Activated T-cell treated with anti-CD3 and anti-CD28 coated beads, Interleukin-2, amount 50 U/mL, for 72 hours (primary cell): ENCODE data around the gene ABLIM1. TPM values are rescaled to one million over a fixed set of nuclear protein-coding genes. Genes with fewer than 3 reads are reported as not detected.

ENCODE experiments used
- ATAC-seq, 2 donors: fragments of 150-1000 bp; cut with Tn5 transposase; replicated peaks in 1 of 2; 2 replicates each; pipeline ENCODE4 v1.10.0; 2021; ENCODE audit warnings: moderate library complexity in 2 of 2, mild to moderate bottlenecking in 1 of 2
- DNase-seq, 2 donors: peaks; one replicate each; pipeline ENCODE4 v3.0.0; 2021 to 2022; ENCODE audit warnings: mixed read lengths in 1 of 2
- H3K27ac Mint-ChIP-seq: one replicate; pipeline ENCODE4 v1.8.0; 2022; ENCODE audit warnings: mild to moderate bottlenecking, moderate library complexity, mixed read lengths
- H3K27me3 Mint-ChIP-seq: one replicate; pipeline ENCODE4 v1.8.0; 2022; ENCODE audit warnings: low read depth, mixed read lengths
- H3K36me3 Mint-ChIP-seq, 2 donors: one replicate each; pipeline ENCODE4 v1.8.0; 2022; ENCODE audit warnings: mixed read lengths in 2 of 2, mild to moderate bottlenecking in 1 of 2; ENCODE audit not compliant: insufficient read depth in 2 of 2
- H3K4me1 Mint-ChIP-seq: one replicate; pipeline ENCODE4 v1.8.0; 2022; ENCODE audit warnings: low read depth, mixed read lengths
- H3K4me3 Mint-ChIP-seq, 2 donors: one replicate each; pipeline ENCODE4 v1.8.0; 2022; ENCODE audit warnings: mild to moderate bottlenecking in 2 of 2, mixed read lengths in 2 of 2, moderate library complexity in 2 of 2
- H3K9me3 Mint-ChIP-seq, 2 donors: one replicate each; pipeline ENCODE4 v1.8.0; 2022; ENCODE audit warnings: mixed read lengths in 2 of 2
- total RNA-seq, 2 donors: library from RNA; stranded (reverse); gene quantifications; one replicate each; pipeline ENCODE4 v1.2.3, GENCODE V29; 2022

ABLIM1 gene
- total RNA-seq, 2 donors from 2014 or later, result 186 to 219 TPM

GRCh38 chr10:114515298-114515914 is 142.7 kb downstream of the ABLIM1 start:
- ATAC-seq, result peak in 1 of 2 donors; percentile 30
- no peak for DNase-seq
- H3K36me3 Mint-ChIP-seq, result peaks cover 3 to 10% of the 10 kb centered on the region in 2 donors
- no peaks in the 10 kb centered on the region for H3K27me3 Mint-ChIP-seq
- no peaks in the 10 kb centered on the region for H3K9me3 Mint-ChIP-seq
- H3K4me3 Mint-ChIP-seq, result peak overlapping the region; percentile 70 to 72
- peaks cover 98% of the 10 kb centered on the region for H3K4me1 Mint-ChIP-seq
- H3K27ac Mint-ChIP-seq, result peak overlapping the region; percentile 57

GRCh38 chr10:114513381-114513792 is 144.7 kb downstream of the ABLIM1 start:
- Mint-ChIP-seq H3K9me3 (peaks cover 0 to 3% of the 10 kb centered on the region in 2 donors), H3K36me3 (peaks cover 8 to 17% of the 10 kb centered on the region in 2 donors), H3K27ac (peak overlapping the region; percentile 66), H3K4me3 (peak overlapping the region; percentile 72 to 85), H3K4me1 (peaks cover 95% of the 10 kb centered on the region), H3K27me3 (no peaks in the 10 kb centered on the region)
- no peak for DNase-seq
- no peak for ATAC-seq

GRCh38 chr10:114511881-114512280 is 146.2 kb downstream of the ABLIM1 start:
- H3K27me3 Mint-ChIP-seq, result no peaks in the 10 kb centered on the region
- peak overlapping the region; percentile 21 for H3K27ac Mint-ChIP-seq
- peaks cover 92% of the 10 kb centered on the region for H3K4me1 Mint-ChIP-seq
- ATAC-seq, result no peak
- no peak for DNase-seq
- H3K36me3 Mint-ChIP-seq, result peaks cover 5 to 14% of the 10 kb centered on the region in 2 donors
- peaks cover 0 to 3% of the 10 kb centered on the region in 2 donors for H3K9me3 Mint-ChIP-seq
- H3K4me3 Mint-ChIP-seq, result peak overlapping the region; percentile 72 to 85

- ATAC-seq, result no peak
- Mint-ChIP-seq H3K36me3 (peaks cover 5 to 14% of the 10 kb centered on the region in 2 donors), H3K27ac (no peak overlapping the region), H3K4me3 (no peak overlapping the region), H3K4me1 (peaks cover 92% of the 10 kb centered on the region), H3K9me3 (peaks cover 0 to 3% of the 10 kb centered on the region in 2 donors), H3K27me3 (no peaks in the 10 kb centered on the region)
- DNase-seq, result no peak
Measured at GRCh38 chr10:114508376-114508775, 149.7 kb downstream of the ABLIM1 start.

GRCh38 chr10:114507449-114507848 is 150.6 kb downstream of the ABLIM1 start:
- Mint-ChIP-seq H3K9me3 (peaks cover 0 to 3% of the 10 kb centered on the region in 2 donors), H3K4me1 (peaks cover 92% of the 10 kb centered on the region)
- ATAC-seq, result peak; percentile 16 to 36

GRCh38 chr10:114506871-114507385 is 151.1 kb downstream of the ABLIM1 start:
- H3K27me3 Mint-ChIP-seq, result no peaks in the 10 kb centered on the region
- ATAC-seq (no peak), DNase-seq (no peak)
- peaks cover 8 to 17% of the 10 kb centered on the region in 2 donors for H3K36me3 Mint-ChIP-seq
- peaks cover 0 to 3% of the 10 kb centered on the region in 2 donors for H3K9me3 Mint-ChIP-seq
- H3K27ac Mint-ChIP-seq, result peak overlapping the region; percentile 20
- H3K4me1 Mint-ChIP-seq, result peaks cover 90% of the 10 kb centered on the region
- peak overlapping the region; percentile 14 to 47 for H3K4me3 Mint-ChIP-seq

More at GRCh38 chr10:114507449-114507848, 150.6 kb downstream of the ABLIM1 start:
- H3K36me3 Mint-ChIP-seq, result peaks cover 6 to 14% of the 10 kb centered on the region in 2 donors
- H3K27ac Mint-ChIP-seq, result peak overlapping the region; percentile 20
- no peaks in the 10 kb centered on the region for H3K27me3 Mint-ChIP-seq
- H3K4me3 Mint-ChIP-seq, result peak overlapping the region in 1 of 2 donors; percentile 14
- no peak for DNase-seq

- DNase-seq, result no peak
- peak; percentile 37 to 45 for ATAC-seq
- Mint-ChIP-seq H3K27me3 (no peaks in the 10 kb centered on the region), H3K36me3 (peaks cover 11 to 22% of the 10 kb centered on the region in 2 donors), H3K4me3 (peak overlapping the region; percentile 23 to 74), H3K9me3 (peaks cover 0 to 3% of the 10 kb centered on the region in 2 donors), H3K4me1 (peaks cover 94% of the 10 kb centered on the region), H3K27ac (peak overlapping the region; percentile 88)
Measured at GRCh38 chr10:114504769-114505579, 153.1 kb downstream of the ABLIM1 start.

GRCh38 chr10:114502074-114502473 is 156.0 kb downstream of the ABLIM1 start:
- peaks cover 98% of the 10 kb centered on the region for H3K4me1 Mint-ChIP-seq
- peaks cover 7 to 14% of the 10 kb centered on the region in 2 donors for H3K36me3 Mint-ChIP-seq
- peak overlapping the region in 1 of 2 donors; percentile 10 for H3K4me3 Mint-ChIP-seq
- no peaks in the 10 kb centered on the region for H3K27me3 Mint-ChIP-seq
- peak overlapping the region; percentile 3 for H3K27ac Mint-ChIP-seq
- DNase-seq, result no peak
- ATAC-seq, result no peak
- no peaks in the 10 kb centered on the region for H3K9me3 Mint-ChIP-seq

GRCh38 chr10:114501650-114502049 is 156.4 kb downstream of the ABLIM1 start:
- H3K36me3 Mint-ChIP-seq, result peaks cover 7 to 14% of the 10 kb centered on the region in 2 donors
- no peaks in the 10 kb centered on the region for H3K27me3 Mint-ChIP-seq
- H3K27ac Mint-ChIP-seq, result peak overlapping the region; percentile 48
- no peak for DNase-seq
- H3K4me3 Mint-ChIP-seq, result peak overlapping the region in 1 of 2 donors; percentile 25
- no peaks in the 10 kb centered on the region for H3K9me3 Mint-ChIP-seq
- ATAC-seq, result no peak
- H3K4me1 Mint-ChIP-seq, result peaks cover 98% of the 10 kb centered on the region

- H3K9me3 Mint-ChIP-seq, result no peaks in the 10 kb centered on the region
- ATAC-seq (no peak), DNase-seq (no peak)
- H3K36me3 Mint-ChIP-seq, result peaks cover 9 to 19% of the 10 kb centered on the region in 2 donors
- peaks cover 97% of the 10 kb centered on the region for H3K4me1 Mint-ChIP-seq
- H3K4me3 Mint-ChIP-seq, result peak overlapping the region; percentile 57 to 90
- peak overlapping the region; percentile 99 for H3K27ac Mint-ChIP-seq
- no peaks in the 10 kb centered on the region for H3K27me3 Mint-ChIP-seq
Measured at GRCh38 chr10:114500643-114501042, 157.4 kb downstream of the ABLIM1 start.

GRCh38 chr10:114499630-114500190 is 158.4 kb downstream of the ABLIM1 start:
- peak; percentile 77 to 80 for DNase-seq
- peaks cover 97% of the 10 kb centered on the region for H3K4me1 Mint-ChIP-seq

GRCh38 chr10:114499116-114499515 is 159.0 kb downstream of the ABLIM1 start:
- no peak for DNase-seq
- peak overlapping the region; percentile 99 for H3K27ac Mint-ChIP-seq
- H3K36me3 Mint-ChIP-seq, result peaks cover 14 to 23% of the 10 kb centered on the region in 2 donors
- peaks cover 97% of the 10 kb centered on the region for H3K4me1 Mint-ChIP-seq
- no peaks in the 10 kb centered on the region for H3K27me3 Mint-ChIP-seq
- peak; percentile 14 to 31 for ATAC-seq
- H3K4me3 Mint-ChIP-seq, result peak overlapping the region; percentile 57 to 90
- peaks cover 3 to 4% of the 10 kb centered on the region in 2 donors for H3K9me3 Mint-ChIP-seq

More at GRCh38 chr10:114499630-114500190, 158.4 kb downstream of the ABLIM1 start:
- Mint-ChIP-seq H3K4me3 (peak overlapping the region; percentile 57 to 90), H3K27me3 (no peaks in the 10 kb centered on the region), H3K36me3 (peaks cover 14 to 24% of the 10 kb centered on the region in 2 donors), H3K27ac (peak overlapping the region; percentile 99), H3K9me3 (peaks cover 3 to 4% of the 10 kb centered on the region in 2 donors)
- peak; percentile 75 for ATAC-seq
